A172 (cell line): ENCODE results near the gene IL19. TPM values are rescaled to one million over a fixed set of nuclear protein-coding genes. Genes with fewer than 3 reads are reported as not detected.

ENCODE experiments used
- DNase-seq: peaks from one replicate; pipeline ENCODE4 v3.0.0-alpha.2; 2015; ENCODE audit warnings: low spot score
- total RNA-seq: library from RNA; depleted of rRNA; stranded (reverse); fragments of >200 nt; shearing (Covaris generic); gene quantifications from 2 replicates; pipeline ENCODE4 v1.2.3, GENCODE V29; 2014

IL19 gene
- total RNA-seq, 1 experiment from 2014 or later: not detected

- no peak for DNase-seq
Measured at GRCh38 chr1:206856674-206857464, 86.3 kb downstream of the IL19 start.

GRCh38 chr1:206859082-206859521 lies 88.5 kb downstream of the IL19 start:
- no peak for DNase-seq

GRCh38 chr1:206860165-206860564 lies 89.6 kb downstream of the IL19 start:
- no peak for DNase-seq

- no peak for DNase-seq
Measured at GRCh38 chr1:206863266-206863665, 92.7 kb downstream of the IL19 start.

GRCh38 chr1:206864939-206865671 lies 94.5 kb downstream of the IL19 start, which contains the start of gene IL20:
IL20 (plus strand) TSS chr1:206865623; CDS start chr1:206865853, 230 bp downstream.
- DNase-seq: peak; percentile 76

GRCh38 chr1:206866062-206866461 lies 95.5 kb downstream of the IL19 start:
- no peak for DNase-seq

- no peak for DNase-seq
Measured at GRCh38 chr1:206867239-206867638, 96.7 kb downstream of the IL19 start.

- DNase-seq: no peak
Measured at GRCh38 chr1:206867716-206868115, 97.1 kb downstream of the IL19 start.

- no peak for DNase-seq
Measured at GRCh38 chr1:206868264-206868663, 97.7 kb downstream of the IL19 start.

- no peak for DNase-seq
Measured at GRCh38 chr1:206872139-206872538, 101.6 kb downstream of the IL19 start.

GRCh38 chr1:206873603-206874188 lies 103.1 kb downstream of the IL19 start:
- no peak for DNase-seq

- no peak for DNase-seq
Measured at GRCh38 chr1:206875752-206876377, 105.3 kb downstream of the IL19 start.

GRCh38 chr1:206878456-206878855 lies 107.9 kb downstream of the IL19 start:
- DNase-seq: no peak

- DNase-seq: no peak
Measured at GRCh38 chr1:206880314-206880713, 109.7 kb downstream of the IL19 start.

- no peak for DNase-seq
Measured at GRCh38 chr1:206882555-206882954, 112.0 kb downstream of the IL19 start.

GRCh38 chr1:206883160-206883559 lies 112.6 kb downstream of the IL19 start:
- no peak for DNase-seq

- DNase-seq: no peak
Measured at GRCh38 chr1:206883876-206884275, 113.3 kb downstream of the IL19 start.

GRCh38 chr1:206885341-206886060 lies 114.9 kb downstream of the IL19 start:
- DNase-seq: no peak

- DNase-seq: no peak
Measured at GRCh38 chr1:206886831-206887230, 116.3 kb downstream of the IL19 start.

GRCh38 chr1:206887701-206888100 lies 117.1 kb downstream of the IL19 start:
- DNase-seq: no peak
